ENCODE data around the gene G6PC3. TPM values are rescaled to one million over a fixed set of nuclear protein-coding genes. Genes with fewer than 3 reads are reported as not detected.
"Not testable (repeated sequence)": the region's sequence is repeated elsewhere in the genome, so short reads cannot be mapped to it uniquely, and the experiment has no call there.

Gene G6PC3
- total RNA-seq, 1 donor from 2014 or later, result 113 TPM

- peaks cover 2% of the 10 kb centered on the region for H3K27me3 Mint-ChIP-seq (ENCODE audit: unreplicated experiment)
- TF ChIP-seq, protein P1, sequence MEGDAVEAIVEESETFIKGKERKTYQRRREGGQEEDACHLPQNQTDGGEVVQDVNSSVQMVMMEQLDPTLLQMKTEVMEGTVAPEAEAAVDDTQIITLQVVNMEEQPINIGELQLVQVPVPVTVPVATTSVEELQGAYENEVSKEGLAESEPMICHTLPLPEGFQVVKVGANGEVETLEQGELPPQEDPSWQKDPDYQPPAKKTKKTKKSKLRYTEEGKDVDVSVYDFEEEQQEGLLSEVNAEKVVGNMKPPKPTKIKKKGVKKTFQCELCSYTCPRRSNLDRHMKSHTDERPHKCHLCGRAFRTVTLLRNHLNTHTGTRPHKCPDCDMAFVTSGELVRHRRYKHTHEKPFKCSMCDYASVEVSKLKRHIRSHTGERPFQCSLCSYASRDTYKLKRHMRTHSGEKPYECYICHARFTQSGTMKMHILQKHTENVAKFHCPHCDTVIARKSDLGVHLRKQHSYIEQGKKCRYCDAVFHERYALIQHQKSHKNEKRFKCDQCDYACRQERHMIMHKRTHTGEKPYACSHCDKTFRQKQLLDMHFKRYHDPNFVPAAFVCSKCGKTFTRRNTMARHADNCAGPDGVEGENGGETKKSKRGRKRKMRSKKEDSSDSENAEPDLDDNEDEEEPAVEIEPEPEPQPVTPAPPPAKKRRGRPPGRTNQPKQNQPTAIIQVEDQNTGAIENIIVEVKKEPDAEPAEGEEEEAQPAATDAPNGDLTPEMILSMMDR (IDR thresholded peaks at IDR 0.05; ENCODE audit: unreplicated experiment), result no peak
- no peak overlapping the region for H3K4me3 Mint-ChIP-seq (ENCODE audit: unreplicated experiment)
- peaks cover 13% of the 10 kb centered on the region for H3K36me3 Mint-ChIP-seq (ENCODE audit: low read depth, unreplicated experiment)
- DNase-seq (ENCODE audit: low spot score), result no peak
- no peak overlapping the region for H3K27ac Mint-ChIP-seq (ENCODE audit: unreplicated experiment)
- no peaks in the 10 kb centered on the region for H3K9me3 Mint-ChIP-seq (ENCODE audit: unreplicated experiment)
- peaks cover 30% of the 10 kb centered on the region for H3K4me1 Mint-ChIP-seq (ENCODE audit: unreplicated experiment)
Observed at GRCh38 chr17:44024853-44025252, 45.7 kb upstream of the G6PC3 start.

DNA sequence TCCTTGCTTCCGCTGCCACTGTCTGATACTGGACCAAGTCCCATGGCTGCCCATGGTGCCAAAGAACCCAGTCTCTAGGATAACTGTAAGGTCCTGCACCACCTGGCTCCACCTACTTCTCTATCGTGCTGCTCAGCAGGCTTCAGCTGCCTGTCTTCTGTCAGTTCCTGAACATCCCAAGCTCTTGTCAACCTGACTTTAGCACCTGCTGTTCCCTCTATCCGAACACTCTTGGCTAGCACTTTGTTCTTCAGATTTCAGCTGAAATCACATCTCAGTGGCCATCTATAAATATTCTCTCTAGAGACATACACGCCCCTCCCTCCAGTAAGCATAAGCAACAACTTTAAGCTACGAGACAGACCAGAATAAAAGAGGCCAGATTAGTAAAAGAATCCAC lies 40.8 kb upstream of the G6PC3 start:
- Mint-ChIP-seq H3K9me3 (ENCODE audit: unreplicated experiment) (no peaks in the 10 kb centered on the region), H3K36me3 (ENCODE audit: low read depth, unreplicated experiment) (peaks cover 26% of the 10 kb centered on the region), H3K4me3 (ENCODE audit: unreplicated experiment) (no peak overlapping the region), H3K4me1 (ENCODE audit: unreplicated experiment) (peaks cover 23% of the 10 kb centered on the region), H3K27me3 (ENCODE audit: unreplicated experiment) (peaks cover 2% of the 10 kb centered on the region), H3K27ac (ENCODE audit: unreplicated experiment) (peak overlapping the region; percentile 2)
- TF ChIP-seq, protein P1 (IDR thresholded peaks at IDR 0.05; ENCODE audit: unreplicated experiment), result no peak
- DNase-seq (ENCODE audit: low spot score), result no peak

GRCh38 chr17:44030482-44030881 lies 40.1 kb upstream of the G6PC3 start:
- Mint-ChIP-seq H3K36me3 (ENCODE audit: low read depth, unreplicated experiment) (peaks cover 26% of the 10 kb centered on the region), H3K4me3 (ENCODE audit: unreplicated experiment) (no peak overlapping the region), H3K4me1 (ENCODE audit: unreplicated experiment) (peaks cover 20% of the 10 kb centered on the region), H3K27me3 (ENCODE audit: unreplicated experiment) (peaks cover 2% of the 10 kb centered on the region), H3K9me3 (ENCODE audit: unreplicated experiment) (no peaks in the 10 kb centered on the region), H3K27ac (ENCODE audit: unreplicated experiment) (no peak overlapping the region)
- TF ChIP-seq, protein P1 (IDR thresholded peaks at IDR 0.05; ENCODE audit: unreplicated experiment), result no peak
- no peak for DNase-seq (ENCODE audit: low spot score)

- Mint-ChIP-seq H3K4me1 (ENCODE audit: unreplicated experiment) (peaks cover 19% of the 10 kb centered on the region), H3K27me3 (ENCODE audit: unreplicated experiment) (peaks cover 2% of the 10 kb centered on the region), H3K27ac (ENCODE audit: unreplicated experiment) (peak overlapping the region; percentile 33), H3K9me3 (ENCODE audit: unreplicated experiment) (no peaks in the 10 kb centered on the region), H3K4me3 (ENCODE audit: unreplicated experiment) (no peak overlapping the region), H3K36me3 (ENCODE audit: low read depth, unreplicated experiment) (peaks cover 36% of the 10 kb centered on the region)
- TF ChIP-seq, protein P1 (IDR thresholded peaks at IDR 0.05; ENCODE audit: unreplicated experiment), result no peak
- no peak for DNase-seq (ENCODE audit: low spot score)
Observed at GRCh38 chr17:44033861-44034408, 36.6 kb upstream of the G6PC3 start.

- DNase-seq (ENCODE audit: low spot score); H3K27me3 Mint-ChIP-seq (ENCODE audit: unreplicated experiment); H3K9me3 Mint-ChIP-seq (ENCODE audit: unreplicated experiment); H3K27ac Mint-ChIP-seq (ENCODE audit: unreplicated experiment); H3K4me3 Mint-ChIP-seq (ENCODE audit: unreplicated experiment): not testable (repeated sequence)
- Mint-ChIP-seq H3K36me3 (ENCODE audit: low read depth, unreplicated experiment) (peaks cover 33% of the 10 kb centered on the region), H3K4me1 (ENCODE audit: unreplicated experiment) (peaks cover 12% of the 10 kb centered on the region)
Observed at GRCh38 chr17:44034688-44035087, 35.8 kb upstream of the G6PC3 start.

Measured in endothelial cell (in vitro differentiated cells).